MV-4-11 (cell line): Measurements from ENCODE around the gene UPK2.

Experiments
- DNase-seq: peaks from one replicate; lab custom pipeline; 2025; lab: John Stamatoyannopoulos, UW

UPK2 gene

DNA sequence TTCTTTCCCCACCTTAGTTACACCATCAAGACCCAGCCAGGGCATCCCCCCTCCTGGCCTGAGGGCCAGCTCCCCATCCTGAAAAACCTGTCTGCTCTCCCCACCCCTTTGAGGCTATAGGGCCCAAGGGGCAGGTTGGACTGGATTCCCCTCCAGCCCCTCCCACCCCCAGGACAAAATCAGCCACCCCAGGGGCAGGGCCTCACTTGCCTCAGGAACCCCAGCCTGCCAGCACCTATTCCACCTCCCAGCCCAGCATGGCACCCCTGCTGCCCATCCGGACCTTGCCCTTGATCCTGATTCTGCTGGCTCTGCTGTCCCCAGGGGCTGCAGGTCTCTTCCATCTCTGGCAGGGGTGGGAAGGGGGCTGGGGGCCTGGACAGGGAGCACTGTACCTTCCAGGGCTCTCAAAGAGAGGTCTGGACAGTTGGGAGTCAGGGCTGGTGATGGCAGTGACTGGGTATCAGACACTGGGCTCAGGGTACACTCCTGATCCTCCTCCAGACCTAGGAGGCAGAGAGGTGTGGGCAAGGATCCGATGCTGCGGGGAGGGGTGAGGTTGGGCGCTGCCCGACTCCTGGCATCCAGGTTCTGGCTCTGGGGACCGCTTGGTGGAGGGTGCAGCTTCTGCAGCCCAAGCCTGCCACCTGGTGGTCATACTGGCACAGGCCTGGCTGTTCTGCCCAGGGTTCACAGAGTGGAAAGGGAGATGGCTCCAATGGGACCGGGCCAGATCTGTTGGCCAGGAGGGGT, at the start of gene UPK2:
Gene UPK2 (plus strand): TSS at position 205 of the 753 bp plus-strand sequence. CDS start 53 bp downstream, at position 258.
- peak; percentile 55 for DNase-seq

DNA sequence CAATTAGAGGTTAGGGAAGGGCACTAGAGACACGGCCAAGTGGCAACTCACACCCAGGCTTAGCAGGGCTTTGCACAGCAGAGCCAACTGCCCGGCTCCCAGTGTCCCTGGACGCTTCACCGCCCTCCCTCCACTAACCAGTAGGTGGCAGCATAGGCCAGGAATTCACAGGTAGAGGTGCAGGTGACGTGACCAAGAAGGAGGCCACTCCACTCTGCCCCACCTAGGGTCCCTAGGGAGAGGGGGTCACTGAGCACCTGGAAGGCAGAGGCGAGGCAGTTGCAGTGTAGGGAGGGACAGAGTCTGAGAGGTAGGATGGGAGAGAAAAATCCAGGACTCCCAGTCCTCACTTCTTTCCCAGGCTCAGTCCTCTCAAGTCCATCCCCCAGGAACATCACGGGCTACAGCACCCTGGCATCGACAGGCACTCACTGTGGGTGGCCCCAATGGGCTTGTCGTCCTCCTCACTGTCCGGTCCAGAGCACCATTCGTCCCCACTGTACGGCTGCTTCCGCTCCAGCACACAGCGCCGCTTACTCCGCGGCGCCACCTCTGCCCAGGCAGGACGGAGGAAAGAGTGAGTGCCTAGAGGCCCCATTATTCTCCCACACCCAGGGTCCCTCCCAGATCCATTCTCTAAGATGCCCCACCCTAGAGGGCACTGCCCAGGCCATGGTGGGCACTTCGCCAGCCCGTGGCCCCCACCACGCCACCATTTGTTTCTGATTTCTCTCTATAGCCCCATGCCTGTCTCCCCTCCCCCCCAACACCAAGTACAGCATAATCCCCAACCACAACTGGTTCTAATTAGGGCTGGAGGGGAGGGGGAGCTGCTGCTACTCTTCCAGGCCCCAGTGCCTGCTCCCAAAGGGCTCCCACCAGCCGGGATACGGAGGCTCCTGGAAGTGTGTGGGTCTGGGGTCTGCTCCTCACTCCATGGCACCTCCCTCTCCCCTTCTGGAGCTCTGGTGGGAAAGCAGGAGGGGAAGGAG, 48.8 kb upstream of the UPK2 start:
- peak; percentile 55 for DNase-seq

DNA sequence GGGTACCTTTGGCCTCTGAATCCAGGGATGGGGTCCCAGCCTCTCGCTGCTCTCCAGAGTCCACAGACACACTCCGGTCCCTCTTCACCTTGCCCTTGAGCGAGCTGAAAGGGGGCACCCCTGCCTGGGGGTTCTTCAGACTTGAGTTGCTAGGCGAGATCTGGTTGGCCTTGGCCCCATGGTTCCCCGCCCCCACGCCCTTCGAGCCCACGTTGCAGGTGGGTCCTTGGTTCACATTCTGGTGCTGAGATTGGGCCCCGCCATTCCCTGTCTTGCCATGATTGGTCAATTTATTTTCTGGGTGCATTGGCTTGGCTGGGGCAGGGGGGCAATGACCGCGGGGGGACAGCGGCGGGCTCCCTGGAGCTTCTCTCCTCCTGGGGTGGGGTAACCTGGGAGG, 47.8 kb upstream of the UPK2 start:
- no peak for DNase-seq

DNA sequence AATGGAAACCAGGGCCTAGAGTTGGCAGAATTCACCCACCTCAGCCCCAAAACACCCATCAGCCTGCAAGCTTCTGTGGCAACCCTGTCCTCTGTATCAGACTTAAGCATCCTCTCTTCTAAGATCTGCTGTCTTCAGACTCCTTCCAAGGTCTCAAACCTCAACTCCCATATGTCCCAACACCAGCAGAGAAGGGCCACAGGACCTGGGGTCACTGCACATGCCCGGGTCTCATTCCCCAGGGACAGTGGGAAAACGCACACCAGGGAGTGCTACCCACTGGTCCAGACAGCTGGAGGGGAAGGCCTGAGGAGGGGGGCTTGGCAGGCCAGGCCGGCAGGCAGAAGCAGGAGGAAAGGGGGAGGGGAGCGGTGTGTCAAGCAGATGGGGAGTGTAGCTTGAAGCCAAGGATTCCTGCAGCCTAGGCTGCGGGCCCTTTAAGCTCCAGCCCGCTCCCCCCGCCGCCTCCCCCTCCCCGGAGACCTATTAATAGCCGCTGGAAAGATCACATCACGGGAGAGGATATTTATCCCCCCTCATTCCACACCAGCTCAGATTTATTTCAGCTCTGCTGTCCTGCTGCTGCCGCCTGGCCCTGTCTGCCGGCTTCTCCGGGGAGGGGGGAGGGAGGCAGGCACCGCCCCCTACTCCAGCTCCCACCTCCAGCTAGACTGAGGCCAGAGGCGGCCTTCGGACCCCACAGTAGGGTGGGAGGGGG, 47.0 kb upstream of the UPK2 start:
- no peak for DNase-seq

DNA sequence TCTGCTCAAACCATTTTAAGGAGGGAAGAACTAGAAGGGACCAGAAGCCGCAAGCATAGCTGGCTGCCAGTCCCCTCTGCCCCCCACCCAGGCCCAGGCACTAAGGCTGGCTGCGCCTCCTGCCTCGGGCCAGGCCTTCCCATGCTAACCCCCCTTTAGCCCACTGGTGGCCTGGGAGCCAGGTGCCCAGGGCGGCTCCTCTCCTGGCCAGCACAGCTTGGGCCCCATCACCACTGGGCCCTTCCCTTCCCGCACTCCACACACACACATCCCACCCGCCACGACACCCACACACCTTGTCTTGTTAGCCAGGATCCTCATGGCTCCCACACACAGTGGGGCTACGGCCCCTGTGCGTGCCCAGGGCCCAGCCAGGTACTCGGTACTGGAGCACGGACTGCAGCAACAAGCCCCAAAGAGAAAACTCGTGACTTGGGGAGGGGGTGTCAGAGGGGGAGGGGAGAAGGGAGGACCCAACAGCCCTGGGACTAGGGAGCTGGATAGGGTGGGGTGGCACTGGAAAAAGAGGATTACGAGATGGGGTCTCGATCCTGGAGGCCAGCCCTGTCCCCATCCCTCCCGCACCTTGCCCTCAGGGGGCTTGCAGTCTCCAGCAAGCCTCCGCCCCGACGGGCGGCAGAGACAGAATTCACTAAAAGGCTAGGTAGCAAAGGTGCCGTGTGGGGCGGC, 46.3 kb upstream of the UPK2 start:
- no peak for DNase-seq

DNA sequence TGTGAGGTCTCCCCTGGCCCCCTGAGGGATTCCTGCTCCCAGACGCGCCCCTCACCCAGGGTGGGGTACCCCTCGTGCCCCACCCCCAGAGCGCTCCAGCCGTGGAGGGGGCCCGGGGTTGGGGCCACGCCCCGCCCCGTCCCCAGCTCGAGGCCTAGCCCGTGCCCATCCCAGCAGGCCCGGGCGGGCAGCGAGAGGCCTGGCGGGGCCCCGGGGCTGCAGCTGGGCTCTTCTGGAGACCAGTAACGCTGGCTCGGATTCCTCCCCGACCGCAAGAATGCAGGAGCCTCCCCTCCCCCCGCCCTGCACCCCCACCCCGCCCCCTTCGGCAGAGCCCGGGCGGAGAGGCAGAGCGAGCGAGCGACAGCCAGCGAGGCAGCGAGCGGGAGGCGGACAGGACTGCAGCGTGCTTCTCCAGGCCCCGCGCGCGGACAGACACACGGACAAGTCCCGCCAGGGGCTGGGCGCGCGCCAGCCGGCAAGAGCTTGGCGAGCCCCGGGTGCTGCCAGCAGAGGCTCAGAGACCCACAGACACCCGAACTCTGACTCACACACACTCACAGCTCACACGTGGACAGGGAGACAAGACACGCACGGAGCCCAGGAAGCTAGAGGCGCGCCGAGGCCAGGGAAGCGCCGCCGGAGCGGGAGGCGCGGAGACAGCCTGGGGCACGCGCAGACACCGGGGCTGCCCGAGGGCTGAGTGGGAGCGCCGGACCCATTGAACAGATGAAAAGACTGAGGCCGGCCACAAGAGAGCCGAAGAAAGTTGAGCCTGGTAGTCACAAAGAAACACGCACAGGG, 45.6 kb upstream of the UPK2 start:
- DNase-seq: peak; percentile 58

DNA sequence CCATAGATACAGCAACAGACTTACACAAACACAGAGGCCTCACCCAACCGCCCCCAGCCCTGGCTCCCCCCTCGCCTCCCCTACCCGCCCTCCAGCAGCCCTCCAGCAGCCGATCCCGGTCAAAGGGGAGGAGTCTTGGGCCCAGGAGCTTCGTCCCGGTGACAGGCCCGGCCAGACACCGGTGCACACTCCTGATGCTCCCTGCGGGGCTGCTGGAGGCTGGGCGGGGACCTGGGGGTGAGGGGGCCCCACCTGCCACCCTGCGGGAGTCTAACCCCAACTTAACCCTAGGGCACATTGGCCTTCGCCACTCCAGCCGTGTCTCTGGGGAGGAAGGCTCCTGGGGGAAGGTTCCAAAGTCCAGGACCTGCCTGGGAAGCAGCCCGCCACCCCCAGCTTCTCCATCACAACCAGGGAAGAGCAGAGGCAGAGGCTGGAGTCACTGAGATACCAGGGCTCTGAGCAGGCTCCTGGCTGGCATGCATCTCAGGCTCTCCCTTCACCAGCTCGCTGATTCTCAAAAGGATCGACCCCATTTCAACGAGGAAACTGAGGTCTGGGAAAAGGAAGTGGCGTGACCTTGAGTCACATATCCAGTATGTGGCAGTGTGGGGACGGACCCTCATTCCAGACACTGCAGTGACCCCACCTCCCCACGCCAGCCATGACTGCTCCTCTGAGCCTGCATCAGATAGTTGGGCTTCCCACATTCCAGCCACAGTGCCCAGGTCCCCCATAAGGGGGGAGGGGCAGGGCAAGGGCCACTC, 44.8 kb upstream of the UPK2 start:
- DNase-seq: no peak

DNA sequence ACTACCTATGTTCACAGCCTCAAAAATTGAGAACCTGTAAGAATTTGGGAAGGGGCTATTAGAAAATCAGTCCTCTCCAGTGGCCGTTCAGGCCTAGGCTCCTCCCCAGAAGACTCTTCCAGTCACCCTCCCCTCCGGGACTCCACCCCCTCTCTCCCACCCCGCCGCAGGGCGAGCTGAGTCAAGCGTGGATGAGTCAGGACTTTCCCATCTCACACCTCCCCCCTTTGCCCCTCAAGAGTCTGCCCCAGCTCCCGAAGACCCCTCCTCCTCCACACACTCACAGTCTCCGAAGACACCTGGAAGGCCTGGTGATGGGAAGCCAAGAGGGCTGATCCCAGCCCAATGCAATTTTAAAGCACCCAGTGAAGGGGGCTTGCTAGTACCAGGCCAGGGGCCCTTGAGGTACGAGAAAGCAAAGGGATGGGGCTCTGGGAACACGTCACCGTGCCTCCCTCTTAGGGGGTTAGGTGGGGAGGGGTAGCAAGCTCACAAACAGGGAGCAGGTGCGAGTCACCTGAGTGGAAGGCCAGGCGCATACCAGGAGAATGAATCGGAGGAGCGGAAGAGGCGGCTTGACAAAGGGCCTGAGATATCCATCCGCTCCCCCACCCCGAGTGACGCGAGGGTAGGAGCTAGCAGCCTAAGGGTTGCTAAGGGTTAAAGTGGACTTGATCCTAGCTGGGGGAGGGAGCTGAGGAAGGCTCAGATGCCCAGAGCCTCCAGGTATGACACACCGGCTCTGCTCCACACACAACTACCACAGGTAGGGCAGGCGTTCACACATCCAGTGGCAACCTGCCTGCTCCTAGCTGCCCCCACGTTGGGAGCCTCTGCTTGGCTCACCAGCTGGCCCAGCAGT, 44.0 kb upstream of the UPK2 start:
- DNase-seq: peak; percentile 16

DNA sequence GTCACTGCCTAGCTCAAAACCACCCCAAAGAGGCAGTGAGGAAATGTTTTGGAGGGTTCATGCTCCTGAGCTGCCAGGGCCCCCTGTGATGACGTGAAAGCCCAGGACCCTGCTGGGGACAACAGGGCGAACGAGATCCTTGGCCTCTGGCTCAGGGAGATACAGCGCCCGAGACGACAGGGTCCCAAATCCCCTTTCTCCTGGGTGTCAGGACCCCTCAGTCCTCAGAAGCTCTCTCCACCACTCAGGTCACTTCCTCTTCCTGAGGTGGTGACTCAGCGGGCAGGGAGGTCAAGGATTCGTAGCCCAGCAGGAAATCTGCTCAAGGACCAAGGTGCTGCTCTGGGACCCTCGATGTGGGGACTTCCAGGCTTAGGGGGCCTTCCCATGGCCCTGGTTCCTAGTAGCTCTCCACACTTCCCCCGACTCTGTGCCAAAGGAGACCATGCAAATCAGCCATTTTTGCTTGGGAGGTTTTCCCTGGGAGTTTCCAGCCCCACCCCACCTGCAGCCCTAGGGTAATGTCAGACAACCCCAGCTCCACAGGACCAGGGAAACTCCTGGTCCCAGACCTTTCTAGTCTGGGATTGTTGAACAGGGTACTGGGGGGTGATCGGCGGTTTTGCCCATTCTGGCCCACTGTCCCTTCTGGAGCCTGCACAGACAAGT, 43.2 kb upstream of the UPK2 start:
- DNase-seq: peak; percentile 25

DNA sequence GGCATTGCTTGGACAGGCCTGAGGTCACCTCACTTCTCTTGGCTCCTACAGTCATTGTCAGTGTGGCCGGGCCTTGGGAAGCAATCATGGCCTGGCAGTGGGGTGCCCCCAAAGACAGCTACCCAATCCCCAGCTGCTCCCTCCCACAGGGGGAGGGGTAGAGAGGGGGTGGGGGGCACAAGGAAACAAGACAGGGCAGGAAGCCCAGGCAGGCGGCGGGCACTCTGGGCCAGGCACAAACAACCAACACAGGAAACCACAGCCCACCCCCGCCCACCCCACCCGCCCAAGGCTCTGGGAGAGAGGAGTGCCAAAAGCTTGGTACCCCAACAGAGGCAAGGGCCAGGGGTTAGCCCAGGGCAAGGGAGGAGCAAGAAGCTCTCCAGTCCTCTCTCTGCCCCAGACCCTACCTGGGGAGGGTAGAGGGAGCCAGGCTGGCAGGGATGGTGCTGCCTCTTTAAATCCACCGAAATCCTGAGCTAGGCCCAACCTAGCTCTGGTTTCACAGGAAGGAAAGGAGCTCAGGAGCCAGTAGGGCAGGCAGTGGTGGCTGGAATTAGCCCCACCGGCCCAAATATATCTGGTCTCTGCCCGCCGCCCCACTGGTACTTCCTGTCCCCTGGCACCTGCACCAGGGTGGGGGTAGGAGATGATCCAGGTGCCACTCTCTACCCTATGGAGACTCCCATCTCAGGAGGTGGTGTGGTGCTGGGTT, 42.5 kb upstream of the UPK2 start:
- DNase-seq: no peak

DNA sequence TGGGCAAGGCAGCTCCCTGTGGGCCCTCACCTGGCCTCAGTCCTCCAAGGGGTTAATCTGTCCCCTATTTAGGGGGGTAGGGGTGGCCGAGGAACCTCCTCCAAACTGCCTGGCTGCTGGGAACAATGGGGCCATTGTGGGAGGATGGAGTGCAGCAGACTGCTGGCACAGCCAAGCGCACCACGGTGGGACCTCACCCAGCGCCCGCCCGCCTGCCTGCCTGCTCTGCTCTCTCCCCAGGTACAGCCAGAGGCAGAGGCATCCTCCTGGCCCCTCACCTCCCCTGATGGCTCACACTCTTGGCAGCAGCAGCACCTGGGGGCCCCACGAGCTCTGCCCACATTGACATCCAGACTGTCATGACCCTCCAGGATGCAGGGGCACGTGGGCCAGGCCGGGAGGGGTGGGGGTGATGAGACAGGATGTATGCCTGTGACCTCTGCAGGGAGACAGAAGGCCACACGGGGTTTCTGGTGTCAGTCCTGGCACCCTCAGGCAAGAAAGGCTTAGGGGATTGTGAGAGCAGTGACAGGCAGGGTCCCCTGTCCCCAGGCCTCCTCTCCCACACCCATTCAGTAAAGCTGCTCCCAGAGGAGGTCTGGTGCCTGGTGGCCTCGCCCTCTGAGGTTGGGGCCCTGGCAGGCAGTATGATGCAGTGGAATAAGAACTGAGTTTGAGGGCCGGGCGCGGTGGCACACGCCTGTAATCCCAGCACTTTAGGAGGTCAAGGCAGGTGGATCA, 41.8 kb upstream of the UPK2 start:
- DNase-seq: no peak

DNA sequence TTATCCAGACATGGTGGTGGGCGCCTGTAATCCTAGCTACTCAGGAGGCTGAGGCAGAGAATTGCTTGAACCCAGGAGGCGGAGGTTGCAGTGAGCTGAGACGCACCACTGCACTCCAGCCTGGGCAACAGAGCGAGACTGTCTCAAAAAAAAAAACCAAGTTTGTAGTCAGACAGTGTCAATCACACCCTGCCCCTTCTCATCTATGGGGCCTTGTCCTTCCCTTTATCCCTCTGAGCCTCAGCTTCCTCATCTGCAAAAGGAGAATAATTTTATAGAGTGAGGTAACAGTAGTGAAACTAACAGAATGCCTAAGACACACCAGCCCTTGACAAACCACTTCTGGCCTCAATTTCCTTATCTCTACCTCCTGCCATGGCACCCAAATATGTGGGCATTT, 41.1 kb upstream of the UPK2 start:
- DNase-seq: peak; percentile 73

DNA sequence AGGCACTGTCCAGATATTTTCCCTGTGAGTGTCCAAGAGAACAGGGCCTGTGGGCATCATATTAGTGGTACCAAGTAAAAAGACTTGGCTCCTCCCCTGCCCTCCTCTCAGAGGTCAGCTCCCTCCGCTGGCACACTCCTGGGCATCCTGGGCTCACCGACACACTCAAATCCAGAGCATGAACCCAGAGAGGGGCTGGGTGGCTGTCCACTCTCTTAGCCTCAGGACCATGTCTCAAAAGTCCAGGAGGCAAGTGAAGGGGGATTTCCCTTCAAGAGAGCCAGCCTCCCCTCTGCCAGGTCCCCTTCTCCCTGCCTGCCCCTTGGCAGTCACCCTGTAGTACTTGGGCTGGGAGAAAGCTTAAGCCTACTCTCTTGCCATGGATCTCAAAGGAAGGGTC, 40.7 kb upstream of the UPK2 start:
- no peak for DNase-seq

DNA sequence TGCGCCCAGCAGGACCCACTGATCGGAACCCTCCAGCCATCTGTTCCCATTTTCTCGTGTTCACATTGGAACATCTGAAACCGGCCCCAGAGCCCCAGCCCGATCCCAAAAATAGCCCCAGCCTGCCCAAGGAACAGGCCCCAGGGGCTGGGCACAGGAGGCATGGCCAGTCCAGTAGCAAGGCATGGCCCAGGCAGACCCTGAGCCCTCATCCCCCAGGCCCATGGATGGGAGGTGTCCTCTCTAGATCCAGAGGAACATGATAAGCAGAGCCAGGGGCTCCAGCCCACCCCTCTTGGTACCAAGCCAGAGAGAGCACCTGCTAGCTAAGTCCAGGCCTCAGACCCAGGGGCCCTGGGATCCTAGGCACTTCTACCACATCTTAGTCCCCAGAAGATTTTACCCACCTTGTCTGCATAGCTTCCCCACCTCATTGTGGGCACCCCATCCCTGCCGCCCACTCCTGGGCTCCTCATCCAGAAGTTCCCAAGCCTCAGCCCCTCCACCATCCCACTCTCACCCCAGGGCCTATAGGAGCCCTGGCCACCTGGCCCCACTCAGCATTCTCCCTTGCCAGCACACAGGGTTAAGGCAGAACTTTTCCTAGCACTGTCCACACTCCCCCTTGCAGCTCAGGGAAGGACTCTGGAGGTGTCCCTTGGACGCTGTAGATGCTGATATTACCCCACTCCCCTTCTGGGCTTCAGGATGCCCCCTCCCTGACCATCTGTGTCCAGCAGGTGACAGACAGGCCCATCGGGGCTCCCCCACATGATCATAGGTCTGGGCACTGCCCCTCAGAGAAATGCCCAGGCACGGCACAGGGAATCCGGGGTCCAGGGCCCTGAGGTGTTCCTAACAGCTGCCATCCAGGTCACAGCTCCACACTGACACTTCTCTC, 39.9 kb upstream of the UPK2 start:
- DNase-seq: no peak

DNA sequence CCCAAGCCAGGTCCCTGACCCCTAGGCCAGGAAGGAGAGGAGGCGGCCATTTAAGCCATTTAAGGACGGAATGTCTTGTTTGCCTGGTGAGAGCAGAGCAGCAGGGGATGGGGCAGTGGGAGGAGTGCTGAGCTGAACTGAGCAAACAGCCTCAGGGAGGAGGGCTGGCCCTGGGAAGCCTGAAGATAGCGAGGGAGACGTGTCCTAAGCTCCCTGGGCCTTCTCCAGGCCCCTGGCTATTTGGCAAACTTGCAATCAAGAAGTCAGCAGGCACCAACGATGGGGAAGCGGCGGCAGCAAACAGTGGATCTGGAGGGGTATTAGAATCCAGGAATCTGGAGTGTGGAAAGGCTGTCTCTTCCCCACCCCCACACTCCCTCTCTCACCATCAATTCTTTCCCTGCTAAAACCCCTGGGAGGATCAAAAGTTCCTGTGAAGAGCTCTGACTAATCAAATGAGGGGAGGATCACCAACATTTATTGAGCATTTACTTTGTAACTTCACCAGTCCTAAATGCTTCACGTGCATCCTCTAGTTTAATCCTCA, 39.2 kb upstream of the UPK2 start:
- no peak for DNase-seq
